Measurements from ENCODE around the gene RAET1L. TPM values are rescaled to one million over a fixed set of nuclear protein-coding genes. Genes with fewer than 3 reads are reported as not detected.

RAET1L gene
- total and polyA plus RNA-seq, 2 experiments from 2014 or later = not detected

DNA sequence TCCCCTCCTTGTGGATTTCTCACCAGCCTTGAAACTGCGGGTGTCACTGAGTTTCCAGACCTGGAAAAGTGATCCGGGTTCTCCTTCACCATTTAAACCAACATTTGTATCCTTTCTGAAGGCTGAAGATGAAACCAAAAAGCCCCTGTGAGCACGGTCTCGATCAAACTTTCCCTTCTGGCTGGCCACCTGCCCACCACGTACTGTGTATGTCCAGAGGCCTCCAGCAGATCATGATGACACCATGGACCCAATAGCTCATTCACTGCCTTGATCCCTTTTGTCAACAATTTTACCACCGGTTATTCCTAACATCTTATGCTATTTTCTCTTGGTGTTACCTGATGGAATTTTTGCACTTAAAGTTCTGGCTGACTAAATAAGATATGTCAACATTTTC lies 46.0 kb downstream of the RAET1L start:
- Histone ChIP-seq H3K4me1 (ENCODE audit: insufficient read depth) (no peaks in the 10 kb centered on the region), H4K20me1 (replicated peaks; ENCODE audit: insufficient read depth) (no peaks in the 10 kb centered on the region), H3K4me2 (no peak overlapping the region), H3F3A (replicated peaks; ENCODE audit: low read depth) (no peaks in the 10 kb centered on the region), H3K9me2 (ENCODE audit: insufficient read depth) (no peaks in the 10 kb centered on the region), H3K36me3 (ENCODE audit: insufficient read depth) (no peaks in the 10 kb centered on the region), H3K27me3 (ENCODE audit: insufficient read depth) (peaks cover 79% of the 10 kb centered on the region), H3K79me2 (replicated peaks; ENCODE audit: insufficient read depth) (no peaks in the 10 kb centered on the region), H2AFZ (no peak overlapping the region), H3K4me3 (no peak overlapping the region), H3K27ac (ENCODE audit: low read depth) (no peak overlapping the region)
- Mint-ChIP-seq H3K9me3 (no peaks in the 10 kb centered on the region; the same call in 2 of the 3 replicates), H3K36me3 (ENCODE audit: low read depth) (no peaks in the 10 kb centered on the region), H3K27ac (no peak overlapping the region), H3K4me3 (no peak overlapping the region), H3K4me1 (peaks cover 6% of the 10 kb centered on the region; the same call in 2 of the 3 replicates), H3K27me3 (ENCODE audit: insufficient read depth, low read depth, poor library complexity) (peaks cover 68% of the 10 kb centered on the region)
- ATAC-seq (no peak), DNase-seq (ENCODE audit: low spot score) (no peak)
- TF ChIP-seq STAT1 (IDR thresholded peaks at IDR 0.05; ENCODE audit: unreplicated experiment) = no peak
- TF ChIP-seq NANOG (IDR thresholded peaks at IDR 0.05; ENCODE audit: borderline replicate concordance) = no peak
- TF ChIP-seq, protein P1, sequence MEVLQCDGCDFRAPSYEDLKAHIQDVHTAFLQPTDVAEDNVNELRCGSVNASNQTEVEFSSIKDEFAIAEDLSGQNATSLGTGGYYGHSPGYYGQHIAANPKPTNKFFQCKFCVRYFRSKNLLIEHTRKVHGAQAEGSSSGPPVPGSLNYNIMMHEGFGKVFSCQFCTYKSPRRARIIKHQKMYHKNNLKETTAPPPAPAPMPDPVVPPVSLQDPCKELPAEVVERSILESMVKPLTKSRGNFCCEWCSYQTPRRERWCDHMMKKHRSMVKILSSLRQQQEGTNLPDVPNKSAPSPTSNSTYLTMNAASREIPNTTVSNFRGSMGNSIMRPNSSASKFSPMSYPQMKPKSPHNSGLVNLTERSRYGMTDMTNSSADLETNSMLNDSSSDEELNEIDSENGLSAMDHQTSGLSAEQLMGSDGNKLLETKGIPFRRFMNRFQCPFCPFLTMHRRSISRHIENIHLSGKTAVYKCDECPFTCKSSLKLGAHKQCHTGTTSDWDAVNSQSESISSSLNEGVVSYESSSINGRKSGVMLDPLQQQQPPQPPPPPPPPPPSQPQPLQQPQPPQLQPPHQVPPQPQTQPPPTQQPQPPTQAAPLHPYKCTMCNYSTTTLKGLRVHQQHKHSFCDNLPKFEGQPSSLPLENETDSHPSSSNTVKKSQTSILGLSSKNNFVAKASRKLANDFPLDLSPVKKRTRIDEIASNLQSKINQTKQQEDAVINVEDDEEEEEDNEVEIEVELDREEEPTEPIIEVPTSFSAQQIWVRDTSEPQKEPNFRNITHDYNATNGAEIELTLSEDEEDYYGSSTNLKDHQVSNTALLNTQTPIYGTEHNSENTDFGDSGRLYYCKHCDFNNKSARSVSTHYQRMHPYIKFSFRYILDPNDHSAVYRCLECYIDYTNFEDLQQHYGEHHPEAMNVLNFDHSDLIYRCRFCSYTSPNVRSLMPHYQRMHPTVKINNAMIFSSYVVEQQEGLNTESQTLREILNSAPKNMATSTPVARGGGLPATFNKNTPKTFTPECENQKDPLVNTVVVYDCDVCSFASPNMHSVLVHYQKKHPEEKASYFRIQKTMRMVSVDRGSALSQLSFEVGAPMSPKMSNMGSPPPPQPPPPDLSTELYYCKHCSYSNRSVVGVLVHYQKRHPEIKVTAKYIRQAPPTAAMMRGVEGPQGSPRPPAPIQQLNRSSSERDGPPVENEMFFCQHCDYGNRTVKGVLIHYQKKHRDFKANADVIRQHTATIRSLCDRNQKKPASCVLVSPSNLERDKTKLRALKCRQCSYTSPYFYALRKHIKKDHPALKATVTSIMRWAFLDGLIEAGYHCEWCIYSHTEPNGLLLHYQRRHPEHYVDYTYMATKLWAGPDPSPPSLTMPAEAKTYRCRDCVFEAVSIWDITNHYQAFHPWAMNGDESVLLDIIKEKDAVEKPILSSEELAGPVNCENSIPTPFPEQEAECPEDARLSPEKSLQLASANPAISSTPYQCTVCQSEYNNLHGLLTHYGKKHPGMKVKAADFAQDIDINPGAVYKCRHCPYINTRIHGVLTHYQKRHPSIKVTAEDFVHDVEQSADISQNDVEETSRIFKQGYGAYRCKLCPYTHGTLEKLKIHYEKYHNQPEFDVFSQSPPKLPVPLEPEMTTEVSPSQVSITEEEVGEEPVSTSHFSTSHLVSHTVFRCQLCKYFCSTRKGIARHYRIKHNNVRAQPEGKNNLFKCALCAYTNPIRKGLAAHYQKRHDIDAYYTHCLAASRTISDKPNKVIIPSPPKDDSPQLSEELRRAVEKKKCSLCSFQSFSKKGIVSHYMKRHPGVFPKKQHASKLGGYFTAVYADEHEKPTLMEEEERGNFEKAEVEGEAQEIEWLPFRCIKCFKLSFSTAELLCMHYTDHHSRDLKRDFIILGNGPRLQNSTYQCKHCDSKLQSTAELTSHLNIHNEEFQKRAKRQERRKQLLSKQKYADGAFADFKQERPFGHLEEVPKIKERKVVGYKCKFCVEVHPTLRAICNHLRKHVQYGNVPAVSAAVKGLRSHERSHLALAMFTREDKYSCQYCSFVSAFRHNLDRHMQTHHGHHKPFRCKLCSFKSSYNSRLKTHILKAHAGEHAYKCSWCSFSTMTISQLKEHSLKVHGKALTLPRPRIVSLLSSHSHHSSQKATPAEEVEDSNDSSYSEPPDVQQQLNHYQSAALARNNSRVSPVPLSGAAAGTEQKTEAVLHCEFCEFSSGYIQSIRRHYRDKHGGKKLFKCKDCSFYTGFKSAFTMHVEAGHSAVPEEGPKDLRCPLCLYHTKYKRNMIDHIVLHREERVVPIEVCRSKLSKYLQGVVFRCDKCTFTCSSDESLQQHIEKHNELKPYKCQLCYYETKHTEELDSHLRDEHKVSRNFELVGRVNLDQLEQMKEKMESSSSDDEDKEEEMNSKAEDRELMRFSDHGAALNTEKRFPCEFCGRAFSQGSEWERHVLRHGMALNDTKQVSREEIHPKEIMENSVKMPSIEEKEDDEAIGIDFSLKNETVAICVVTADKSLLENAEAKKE (CRISPR knock-in tag; IDR thresholded peaks at IDR 0.05) = no peak
- TF ChIP-seq, protein P2, sequence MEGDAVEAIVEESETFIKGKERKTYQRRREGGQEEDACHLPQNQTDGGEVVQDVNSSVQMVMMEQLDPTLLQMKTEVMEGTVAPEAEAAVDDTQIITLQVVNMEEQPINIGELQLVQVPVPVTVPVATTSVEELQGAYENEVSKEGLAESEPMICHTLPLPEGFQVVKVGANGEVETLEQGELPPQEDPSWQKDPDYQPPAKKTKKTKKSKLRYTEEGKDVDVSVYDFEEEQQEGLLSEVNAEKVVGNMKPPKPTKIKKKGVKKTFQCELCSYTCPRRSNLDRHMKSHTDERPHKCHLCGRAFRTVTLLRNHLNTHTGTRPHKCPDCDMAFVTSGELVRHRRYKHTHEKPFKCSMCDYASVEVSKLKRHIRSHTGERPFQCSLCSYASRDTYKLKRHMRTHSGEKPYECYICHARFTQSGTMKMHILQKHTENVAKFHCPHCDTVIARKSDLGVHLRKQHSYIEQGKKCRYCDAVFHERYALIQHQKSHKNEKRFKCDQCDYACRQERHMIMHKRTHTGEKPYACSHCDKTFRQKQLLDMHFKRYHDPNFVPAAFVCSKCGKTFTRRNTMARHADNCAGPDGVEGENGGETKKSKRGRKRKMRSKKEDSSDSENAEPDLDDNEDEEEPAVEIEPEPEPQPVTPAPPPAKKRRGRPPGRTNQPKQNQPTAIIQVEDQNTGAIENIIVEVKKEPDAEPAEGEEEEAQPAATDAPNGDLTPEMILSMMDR (conservative IDR thresholded peaks at IDR 0.05; ENCODE audit: low read depth in 2 of 2) = no peak
- no peak for TF ChIP-seq JUNB (IDR thresholded peaks at IDR 0.05; ENCODE audit: unreplicated experiment)
- no peak for TF ChIP-seq ZNF114 (CRISPR knock-in tag; IDR thresholded peaks at IDR 0.05)
- TF ChIP-seq EZH2 (IDR thresholded peaks at IDR 0.05; ENCODE audit: low read depth, unreplicated experiment) = no peak
- TF ChIP-seq, protein P3, sequence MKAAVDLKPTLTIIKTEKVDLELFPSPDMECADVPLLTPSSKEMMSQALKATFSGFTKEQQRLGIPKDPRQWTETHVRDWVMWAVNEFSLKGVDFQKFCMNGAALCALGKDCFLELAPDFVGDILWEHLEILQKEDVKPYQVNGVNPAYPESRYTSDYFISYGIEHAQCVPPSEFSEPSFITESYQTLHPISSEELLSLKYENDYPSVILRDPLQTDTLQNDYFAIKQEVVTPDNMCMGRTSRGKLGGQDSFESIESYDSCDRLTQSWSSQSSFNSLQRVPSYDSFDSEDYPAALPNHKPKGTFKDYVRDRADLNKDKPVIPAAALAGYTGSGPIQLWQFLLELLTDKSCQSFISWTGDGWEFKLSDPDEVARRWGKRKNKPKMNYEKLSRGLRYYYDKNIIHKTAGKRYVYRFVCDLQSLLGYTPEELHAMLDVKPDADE (IDR thresholded peaks at IDR 0.05) = no peak
- no peak for TF ChIP-seq POLR2AphosphoS5 (IDR thresholded peaks at IDR 0.05; ENCODE audit: low read depth)
- no peak for TF ChIP-seq CREB1 (CRISPR knock-in tag; IDR thresholded peaks at IDR 0.05; ENCODE audit: low read depth)
- TF ChIP-seq EZH2phosphoT487 (IDR thresholded peaks at IDR 0.05; ENCODE audit: unreplicated experiment) = no peak
- TF ChIP-seq, protein P4, sequence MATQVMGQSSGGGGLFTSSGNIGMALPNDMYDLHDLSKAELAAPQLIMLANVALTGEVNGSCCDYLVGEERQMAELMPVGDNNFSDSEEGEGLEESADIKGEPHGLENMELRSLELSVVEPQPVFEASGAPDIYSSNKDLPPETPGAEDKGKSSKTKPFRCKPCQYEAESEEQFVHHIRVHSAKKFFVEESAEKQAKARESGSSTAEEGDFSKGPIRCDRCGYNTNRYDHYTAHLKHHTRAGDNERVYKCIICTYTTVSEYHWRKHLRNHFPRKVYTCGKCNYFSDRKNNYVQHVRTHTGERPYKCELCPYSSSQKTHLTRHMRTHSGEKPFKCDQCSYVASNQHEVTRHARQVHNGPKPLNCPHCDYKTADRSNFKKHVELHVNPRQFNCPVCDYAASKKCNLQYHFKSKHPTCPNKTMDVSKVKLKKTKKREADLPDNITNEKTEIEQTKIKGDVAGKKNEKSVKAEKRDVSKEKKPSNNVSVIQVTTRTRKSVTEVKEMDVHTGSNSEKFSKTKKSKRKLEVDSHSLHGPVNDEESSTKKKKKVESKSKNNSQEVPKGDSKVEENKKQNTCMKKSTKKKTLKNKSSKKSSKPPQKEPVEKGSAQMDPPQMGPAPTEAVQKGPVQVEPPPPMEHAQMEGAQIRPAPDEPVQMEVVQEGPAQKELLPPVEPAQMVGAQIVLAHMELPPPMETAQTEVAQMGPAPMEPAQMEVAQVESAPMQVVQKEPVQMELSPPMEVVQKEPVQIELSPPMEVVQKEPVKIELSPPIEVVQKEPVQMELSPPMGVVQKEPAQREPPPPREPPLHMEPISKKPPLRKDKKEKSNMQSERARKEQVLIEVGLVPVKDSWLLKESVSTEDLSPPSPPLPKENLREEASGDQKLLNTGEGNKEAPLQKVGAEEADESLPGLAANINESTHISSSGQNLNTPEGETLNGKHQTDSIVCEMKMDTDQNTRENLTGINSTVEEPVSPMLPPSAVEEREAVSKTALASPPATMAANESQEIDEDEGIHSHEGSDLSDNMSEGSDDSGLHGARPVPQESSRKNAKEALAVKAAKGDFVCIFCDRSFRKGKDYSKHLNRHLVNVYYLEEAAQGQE (IDR thresholded peaks at IDR 0.05; ENCODE audit: unreplicated experiment) = no peak

All from GM23338 (cell line).